ENCODE results near the gene ATP5MC2.

GRCh38 chr12:53686436-53686835 lies 10.6 kb upstream of the ATP5MC2 start:
- no peak for TF ChIP-seq POLR2AphosphoS5 (IDR thresholded peaks at IDR 0.05; ENCODE audit: borderline replicate concordance, low read depth, low read length)
- TF ChIP-seq EZH2 (IDR thresholded peaks at IDR 0.05) = no peak
